GM23248 (cell line): ENCODE measurements around the gene TMEM108.

Source experiments
- EZH2 ChIP-seq: fragments of 200-600 bp; sonication (generic); IDR thresholded peaks from 2 replicates; pipeline ENCODE4 v1.6.1; 2018; ENCODE audit warnings: antibody characterized with exemption, mild to moderate bottlenecking; ENCODE audit not compliant: insufficient read depth, poor library complexity, severe bottlenecking
- EZH2phosphoT487 ChIP-seq: fragments of 200-600 bp; sonication (generic); IDR thresholded peaks from 2 replicates; pipeline ENCODE4 v1.6.1; 2018; ENCODE audit warnings: antibody characterized with exemption, moderate library complexity, mild to moderate bottlenecking, low read depth; ENCODE audit not compliant: insufficient read depth

DNA sequence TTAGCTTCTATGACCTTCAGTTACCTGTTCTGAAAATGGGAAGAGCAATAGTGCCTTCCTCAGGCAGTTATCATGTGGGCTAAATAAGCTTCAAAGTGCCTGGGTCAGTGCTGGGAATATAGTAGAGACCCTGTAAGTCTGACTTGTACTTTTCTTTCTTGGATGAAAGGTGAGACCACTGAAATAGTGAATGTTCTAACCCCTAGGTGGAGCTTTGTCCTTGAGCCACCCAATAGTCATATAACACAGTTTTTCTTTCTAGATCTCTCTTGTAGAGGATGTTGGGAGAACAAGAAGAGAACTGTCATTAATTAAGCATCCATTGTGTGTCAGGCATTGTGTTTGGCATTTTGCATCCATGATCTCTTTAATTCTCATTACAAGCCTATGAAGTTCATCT, 348.7 kb downstream of the TMEM108 start:
- TF ChIP-seq EZH2phosphoT487: no peak
- TF ChIP-seq EZH2: no peak
